IPS-20b (cell line): ENCODE results near the gene LUZP2.

ENCODE experiments used
- H3K27ac ChIP-seq: one replicate; pipeline ENCODE4 v1.5.1; 2013; ENCODE audit warnings: low read length
- H3K27me3 ChIP-seq: 2 replicates; pipeline ENCODE4 v1.6.1; 2013; ENCODE audit warnings: mild to moderate bottlenecking, low read length, inconsistent platforms; ENCODE audit not compliant: insufficient read depth
- H3K36me3 ChIP-seq: 2 replicates; pipeline ENCODE4 v1.6.1; 2013; ENCODE audit warnings: low read depth, mild to moderate bottlenecking, inconsistent platforms, low read length, moderate library complexity; ENCODE audit not compliant: insufficient read depth
- H3K4me1 ChIP-seq: 2 replicates; pipeline ENCODE4 v1.6.1; 2013; ENCODE audit warnings: mild to moderate bottlenecking, control low read depth, inconsistent platforms, low read length, moderate library complexity; ENCODE audit not compliant: insufficient read depth
- H3K4me3 ChIP-seq: 2 replicates; pipeline ENCODE4 v1.5.1; 2013; ENCODE audit warnings: mild to moderate bottlenecking, low read length, inconsistent platforms
- H3K9ac ChIP-seq: 2 replicates; pipeline ENCODE4 v1.6.1; 2013; ENCODE audit warnings: low read depth, mild to moderate bottlenecking, inconsistent platforms, low read length, moderate library complexity
- H3K9me3 ChIP-seq: 2 replicates; pipeline ENCODE4 v1.6.1; 2013; ENCODE audit warnings: mild to moderate bottlenecking, low read depth, low read length, inconsistent platforms; ENCODE audit not compliant: insufficient read depth

The LUZP2 gene

DNA sequence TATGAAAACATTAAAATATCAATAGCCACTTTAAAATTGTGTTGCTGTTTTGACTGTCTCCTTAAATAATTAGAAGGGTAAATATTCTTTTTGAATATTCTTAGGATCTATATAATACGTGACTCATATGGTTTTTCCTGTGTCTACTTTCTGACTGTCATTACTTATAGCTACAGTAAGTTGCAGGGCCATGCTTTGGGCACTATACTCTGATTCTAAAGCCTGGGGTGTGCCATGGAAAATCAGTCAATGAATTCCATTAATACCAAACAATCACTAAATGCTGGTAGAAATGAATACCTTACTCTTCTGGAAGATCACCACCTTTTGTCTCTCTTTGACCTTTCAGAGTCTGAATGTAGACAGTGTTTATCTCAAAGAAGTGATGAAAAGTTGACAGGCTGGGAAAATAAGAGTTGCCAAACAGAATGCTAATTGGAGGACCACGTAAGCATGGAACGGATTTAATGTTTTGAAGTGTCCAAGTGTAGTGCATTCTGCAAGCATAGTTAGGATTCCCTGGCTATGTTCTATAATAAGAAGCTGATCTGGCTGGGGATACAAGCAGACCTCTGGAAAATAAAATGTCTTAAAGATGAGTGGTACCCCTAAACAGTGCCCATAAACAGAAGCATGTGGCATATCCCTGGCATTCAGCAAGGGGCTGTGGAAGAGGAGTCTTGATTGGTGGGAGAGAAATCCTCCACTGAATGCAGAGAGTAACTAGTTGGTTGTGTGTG is 16.8 kb downstream of the LUZP2 start:
- no peak overlapping the region for H3K27ac ChIP-seq
- no peak overlapping the region for H3K9ac ChIP-seq
- H3K4me3 ChIP-seq = no peak overlapping the region
- no peaks in the 10 kb centered on the region for H3K36me3 ChIP-seq
- no peaks in the 10 kb centered on the region for H3K27me3 ChIP-seq
- H3K9me3 ChIP-seq = no peaks in the 10 kb centered on the region
- H3K4me1 ChIP-seq = peaks cover 16% of the 10 kb centered on the region

DNA sequence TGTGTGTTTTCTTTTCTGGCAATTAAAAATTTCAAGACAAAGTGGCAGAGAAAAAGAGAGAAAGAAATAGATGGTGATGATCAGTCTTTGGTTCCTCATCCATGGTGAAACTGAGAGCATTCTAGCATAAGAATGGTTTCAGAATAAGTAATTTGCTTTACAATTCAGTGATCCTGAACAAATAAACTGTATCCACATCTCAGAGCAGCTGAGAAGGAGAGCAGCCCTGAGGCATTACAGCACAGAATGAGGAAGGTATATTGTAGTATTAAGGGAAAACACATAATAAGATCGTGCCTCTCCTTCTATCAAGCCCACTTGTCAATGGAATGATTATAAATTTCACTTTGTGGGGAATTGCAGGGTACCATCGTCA is 17.4 kb downstream of the LUZP2 start:
- Histone ChIP-seq H3K36me3 (no peaks in the 10 kb centered on the region), H3K4me1 (peaks cover 16% of the 10 kb centered on the region), H3K27me3 (no peaks in the 10 kb centered on the region), H3K9me3 (no peaks in the 10 kb centered on the region), H3K9ac (no peak overlapping the region), H3K27ac (no peak overlapping the region), H3K4me3 (no peak overlapping the region)

DNA sequence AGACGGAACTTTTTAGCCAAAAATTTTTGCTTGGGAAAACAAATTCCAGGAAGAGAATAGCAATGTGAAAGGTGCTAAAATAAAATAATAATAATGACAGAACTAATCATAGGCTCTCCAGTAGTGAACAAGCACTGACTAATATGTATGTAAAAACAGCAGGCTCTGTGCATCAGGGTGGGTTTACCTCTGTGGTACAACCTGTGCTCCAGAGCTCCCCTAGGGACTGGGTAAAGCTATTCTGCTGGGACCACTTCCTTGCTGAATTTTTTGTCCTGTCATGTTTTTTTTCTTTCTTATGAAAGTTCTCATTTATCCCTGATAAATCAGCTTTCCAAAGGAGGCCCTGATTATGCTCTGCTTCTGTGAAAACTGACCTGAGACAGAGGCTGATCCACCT is 18.8 kb downstream of the LUZP2 start:
- Histone ChIP-seq H3K9me3 (no peaks in the 10 kb centered on the region), H3K36me3 (no peaks in the 10 kb centered on the region), H3K4me3 (no peak overlapping the region), H3K9ac (no peak overlapping the region), H3K27ac (no peak overlapping the region), H3K27me3 (no peaks in the 10 kb centered on the region), H3K4me1 (peaks cover 16% of the 10 kb centered on the region)

DNA sequence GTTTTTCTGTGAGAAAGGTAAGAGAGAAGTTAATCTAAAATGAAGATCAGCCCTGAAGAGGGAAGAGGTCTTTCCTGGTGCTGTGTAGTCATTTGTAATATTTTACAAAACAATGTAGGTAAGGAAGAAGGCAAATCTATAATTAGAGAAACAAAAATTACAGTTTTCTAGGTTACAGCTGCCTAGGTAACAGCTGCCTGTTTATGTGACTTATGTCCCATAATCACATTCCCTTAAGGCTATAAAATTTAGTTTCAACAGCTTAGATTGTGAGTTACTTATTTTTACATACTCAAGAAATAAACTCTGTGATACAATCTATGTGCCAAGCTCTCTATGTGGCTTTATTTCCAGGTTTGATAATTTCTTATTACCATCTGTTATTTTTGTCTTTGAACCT is 19.8 kb downstream of the LUZP2 start:
- H3K27me3 ChIP-seq = no peaks in the 10 kb centered on the region

DNA sequence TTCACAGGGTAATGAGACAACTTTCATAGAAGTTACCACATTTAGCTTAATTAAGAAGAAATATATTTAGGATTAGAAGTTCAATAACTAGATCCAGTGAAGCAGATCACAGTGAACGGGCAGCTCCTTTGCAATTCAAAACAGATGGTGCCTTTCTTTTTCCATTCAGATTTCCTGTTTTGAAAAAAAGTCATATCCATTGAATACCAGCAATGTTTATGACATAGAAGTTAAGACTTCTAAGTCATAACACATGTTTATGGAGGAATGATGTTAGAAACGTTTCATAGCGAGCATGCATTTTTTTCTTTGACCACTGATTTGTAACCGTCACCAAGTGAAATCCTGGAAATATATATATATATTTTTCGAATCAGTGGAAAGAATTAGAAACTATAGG is 24.7 kb downstream of the LUZP2 start:
- H3K27me3 ChIP-seq = no peaks in the 10 kb centered on the region
- no peak overlapping the region for H3K9ac ChIP-seq
- no peak overlapping the region for H3K4me3 ChIP-seq
- H3K9me3 ChIP-seq = no peaks in the 10 kb centered on the region
- H3K36me3 ChIP-seq = no peaks in the 10 kb centered on the region
- no peak overlapping the region for H3K27ac ChIP-seq
- H3K4me1 ChIP-seq = peaks cover under 1% of the 10 kb centered on the region; the same call in 1 of the 2 replicates

More for the DNA sequence above, 19.8 kb downstream of the LUZP2 start:
- Histone ChIP-seq H3K36me3 (no peaks in the 10 kb centered on the region), H3K9me3 (no peaks in the 10 kb centered on the region), H3K4me3 (no peak overlapping the region), H3K27ac (no peak overlapping the region), H3K4me1 (peaks cover 16% of the 10 kb centered on the region), H3K9ac (no peak overlapping the region)

DNA sequence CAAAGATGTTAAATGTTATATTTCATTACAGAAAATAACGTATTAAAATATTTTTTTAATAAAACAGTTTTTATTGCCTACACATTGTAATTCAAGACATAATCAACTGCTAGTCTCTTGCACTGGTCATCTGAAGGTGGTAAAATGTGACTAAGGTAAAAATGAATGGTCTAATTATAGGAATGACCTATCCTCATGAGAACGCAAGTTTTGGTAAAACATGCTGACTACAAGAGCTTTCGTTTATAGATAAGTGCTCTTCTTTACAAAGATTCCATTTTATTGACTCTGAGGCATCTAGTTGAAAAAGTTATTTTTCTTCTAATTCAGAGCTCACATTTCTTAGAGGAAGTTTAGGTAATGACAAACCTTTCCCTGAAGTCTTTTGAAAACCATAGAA is 27.3 kb downstream of the LUZP2 start:
- Histone ChIP-seq H3K9me3 (no peaks in the 10 kb centered on the region), H3K4me3 (no peak overlapping the region), H3K9ac (no peak overlapping the region), H3K4me1 (no peaks in the 10 kb centered on the region), H3K27ac (no peak overlapping the region), H3K27me3 (no peaks in the 10 kb centered on the region), H3K36me3 (no peaks in the 10 kb centered on the region)

DNA sequence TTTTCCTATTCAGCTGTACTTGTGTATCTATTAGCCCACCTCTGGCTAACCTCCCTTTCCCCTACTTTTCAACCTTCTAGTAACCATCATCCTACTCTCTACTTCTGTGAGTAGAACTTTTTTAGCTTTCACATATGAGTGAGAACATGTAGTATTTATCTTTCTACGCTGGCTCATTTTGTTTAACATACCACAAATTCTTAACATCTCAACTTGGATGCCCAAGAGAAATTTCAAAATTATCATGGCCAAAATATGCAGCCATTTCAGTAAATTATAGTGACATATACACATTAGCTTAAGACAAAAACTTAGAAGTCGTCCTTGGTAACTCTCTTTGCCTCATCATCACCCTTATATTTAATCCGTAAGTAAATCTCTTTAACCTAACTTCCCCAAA is 34.7 kb downstream of the LUZP2 start:
- H3K9ac ChIP-seq = no peak overlapping the region
- no peak overlapping the region for H3K27ac ChIP-seq
- no peaks in the 10 kb centered on the region for H3K27me3 ChIP-seq
- no peaks in the 10 kb centered on the region for H3K9me3 ChIP-seq
- H3K4me3 ChIP-seq = no peak overlapping the region
- no peaks in the 10 kb centered on the region for H3K4me1 ChIP-seq
- H3K36me3 ChIP-seq = no peaks in the 10 kb centered on the region

DNA sequence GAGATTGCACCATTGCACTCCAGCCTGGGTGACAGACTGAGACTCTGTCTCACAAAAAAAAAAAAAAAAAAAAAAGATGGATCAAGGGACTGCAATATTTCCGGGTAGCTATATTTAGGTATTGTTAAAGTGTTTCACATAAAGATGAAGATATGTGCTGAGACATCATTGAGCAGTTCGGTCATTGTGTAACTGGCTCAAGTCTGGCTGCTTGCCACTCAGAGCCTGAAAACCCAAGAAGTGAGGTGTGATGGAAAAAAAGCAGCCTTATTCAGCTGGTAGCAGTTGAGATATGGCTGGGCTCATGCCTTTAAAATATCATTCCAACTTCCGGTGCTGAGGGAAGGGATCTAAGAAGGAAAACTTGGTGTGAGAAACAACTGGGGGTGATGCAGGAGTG is 46.9 kb downstream of the LUZP2 start:
- H3K4me3 ChIP-seq = no peak overlapping the region
- no peaks in the 10 kb centered on the region for H3K36me3 ChIP-seq
- no peaks in the 10 kb centered on the region for H3K9me3 ChIP-seq
- H3K27me3 ChIP-seq = no peaks in the 10 kb centered on the region
- H3K27ac ChIP-seq = no peak overlapping the region
- H3K9ac ChIP-seq = no peak overlapping the region
- no peaks in the 10 kb centered on the region for H3K4me1 ChIP-seq

DNA sequence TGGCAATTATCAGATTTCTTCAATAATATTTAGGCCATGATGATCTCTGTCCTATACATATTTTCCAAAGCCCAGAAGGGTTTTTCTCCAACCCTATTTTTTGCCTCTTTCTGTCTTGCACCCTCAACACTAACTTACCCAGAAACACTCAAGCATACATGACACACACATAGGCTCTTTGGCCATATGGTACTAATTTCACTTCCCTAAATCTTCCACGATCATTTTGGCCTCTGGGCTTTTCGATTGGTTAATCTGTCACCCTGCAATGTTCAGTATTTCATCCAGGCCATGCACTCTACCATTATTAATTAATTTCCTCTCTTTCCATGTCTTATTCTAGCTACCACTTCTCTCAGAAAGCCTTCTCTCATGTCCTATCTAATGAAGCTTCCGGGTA is 59.8 kb downstream of the LUZP2 start:
- H3K27me3 ChIP-seq = no peaks in the 10 kb centered on the region
- no peak overlapping the region for H3K9ac ChIP-seq
- H3K27ac ChIP-seq = no peak overlapping the region
- H3K9me3 ChIP-seq = no peaks in the 10 kb centered on the region
- H3K4me1 ChIP-seq = peaks cover 8% of the 10 kb centered on the region; the same call in 1 of the 2 replicates
- no peak overlapping the region for H3K4me3 ChIP-seq
- no peaks in the 10 kb centered on the region for H3K36me3 ChIP-seq

DNA sequence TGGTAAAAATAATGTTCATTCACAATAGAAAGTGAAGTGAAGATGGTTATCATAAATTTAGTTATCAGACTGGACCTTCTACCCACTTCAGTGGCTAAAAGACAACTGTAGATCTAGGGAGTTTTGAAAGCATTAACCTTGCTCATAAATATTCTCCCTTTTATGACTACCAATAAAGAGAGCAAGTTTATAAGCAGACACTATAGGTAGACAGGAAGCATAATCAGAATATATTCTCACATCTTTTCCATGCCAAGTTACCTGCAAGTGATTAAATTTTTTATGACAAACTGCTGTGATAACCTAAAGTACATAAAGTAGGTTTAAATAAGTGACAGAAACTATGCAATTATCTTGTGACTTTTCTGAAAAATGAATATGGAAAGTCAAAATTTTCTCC is 62.5 kb downstream of the LUZP2 start:
- Histone ChIP-seq H3K36me3 (no peaks in the 10 kb centered on the region), H3K27ac (no peak overlapping the region), H3K4me1 (peaks cover 8% of the 10 kb centered on the region; the same call in 1 of the 2 replicates), H3K27me3 (no peaks in the 10 kb centered on the region), H3K4me3 (no peak overlapping the region), H3K9ac (no peak overlapping the region), H3K9me3 (no peaks in the 10 kb centered on the region)

DNA sequence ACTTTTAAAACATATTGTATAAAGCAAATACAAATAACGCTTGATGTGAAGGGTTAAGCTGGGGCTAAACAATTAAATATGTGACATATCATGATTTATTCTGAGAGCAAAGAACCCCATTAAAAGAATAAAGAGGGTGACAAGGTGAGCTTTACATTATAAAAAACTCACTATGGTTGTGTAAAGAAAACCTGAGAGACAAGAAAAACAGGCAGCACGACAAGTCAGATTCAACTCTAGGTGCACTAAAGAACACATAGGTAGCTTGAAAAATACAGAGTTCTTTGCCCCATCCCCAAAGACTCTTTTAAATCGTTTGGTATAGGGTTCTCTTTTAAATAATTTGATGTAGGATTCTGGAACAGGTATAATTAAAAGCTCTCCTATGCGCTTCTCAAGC is 63.5 kb downstream of the LUZP2 start:
- Histone ChIP-seq H3K4me1 (peaks cover 8% of the 10 kb centered on the region; the same call in 1 of the 2 replicates), H3K9me3 (no peaks in the 10 kb centered on the region), H3K36me3 (no peaks in the 10 kb centered on the region), H3K27me3 (no peaks in the 10 kb centered on the region), H3K9ac (no peak overlapping the region), H3K27ac (no peak overlapping the region), H3K4me3 (no peak overlapping the region)

DNA sequence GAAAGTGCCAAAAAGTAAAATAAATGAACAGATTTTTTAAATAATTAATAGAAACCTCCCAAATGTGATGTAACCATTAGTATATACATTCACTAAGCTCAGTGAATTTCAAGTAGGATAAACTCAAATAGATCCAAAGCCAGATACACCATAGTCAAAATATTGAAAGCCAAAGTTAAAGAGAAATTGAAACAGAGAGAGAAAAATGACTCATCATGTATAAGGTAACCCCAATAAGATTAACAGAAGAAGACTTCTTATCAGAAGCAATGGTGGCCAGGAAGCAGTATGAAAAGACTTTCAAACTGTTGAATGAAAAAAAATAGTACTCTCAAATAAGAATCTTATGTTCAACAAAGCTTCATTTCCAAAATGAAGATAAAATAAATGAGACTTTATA is 70.5 kb downstream of the LUZP2 start:
- H3K9ac ChIP-seq = no peak overlapping the region
- no peak overlapping the region for H3K27ac ChIP-seq
- H3K36me3 ChIP-seq = no peaks in the 10 kb centered on the region
- H3K4me3 ChIP-seq = no peak overlapping the region
- no peaks in the 10 kb centered on the region for H3K4me1 ChIP-seq
- no peaks in the 10 kb centered on the region for H3K27me3 ChIP-seq
- no peaks in the 10 kb centered on the region for H3K9me3 ChIP-seq
